Measurements from ENCODE around the gene NFKBIB.

DNA sequence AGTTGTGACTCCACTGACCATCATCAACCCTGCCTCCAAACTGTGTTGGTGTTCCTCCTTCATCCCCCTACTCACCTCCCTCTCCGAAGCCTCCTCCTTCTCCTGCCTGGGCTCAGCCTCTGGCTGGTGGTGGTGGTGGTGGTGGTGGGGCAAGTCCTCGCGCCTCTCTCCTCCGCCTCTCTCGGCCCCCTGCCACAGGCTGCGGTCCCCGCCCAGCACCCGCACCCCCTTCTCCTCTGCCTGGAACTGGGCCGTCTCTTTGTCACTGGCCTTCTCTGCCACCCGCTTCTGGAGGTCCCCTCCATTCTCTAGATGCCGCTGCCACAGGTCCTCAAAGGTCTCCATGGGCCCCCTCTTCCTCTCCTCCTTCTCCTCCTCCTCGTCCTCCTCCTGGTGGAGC lies 10.7 kb downstream of the NFKBIB start:
- TF ChIP-seq EZH2 (IDR thresholded peaks at IDR 0.05; ENCODE audit: low read length, unreplicated experiment): no peak
- TF ChIP-seq, protein P1, sequence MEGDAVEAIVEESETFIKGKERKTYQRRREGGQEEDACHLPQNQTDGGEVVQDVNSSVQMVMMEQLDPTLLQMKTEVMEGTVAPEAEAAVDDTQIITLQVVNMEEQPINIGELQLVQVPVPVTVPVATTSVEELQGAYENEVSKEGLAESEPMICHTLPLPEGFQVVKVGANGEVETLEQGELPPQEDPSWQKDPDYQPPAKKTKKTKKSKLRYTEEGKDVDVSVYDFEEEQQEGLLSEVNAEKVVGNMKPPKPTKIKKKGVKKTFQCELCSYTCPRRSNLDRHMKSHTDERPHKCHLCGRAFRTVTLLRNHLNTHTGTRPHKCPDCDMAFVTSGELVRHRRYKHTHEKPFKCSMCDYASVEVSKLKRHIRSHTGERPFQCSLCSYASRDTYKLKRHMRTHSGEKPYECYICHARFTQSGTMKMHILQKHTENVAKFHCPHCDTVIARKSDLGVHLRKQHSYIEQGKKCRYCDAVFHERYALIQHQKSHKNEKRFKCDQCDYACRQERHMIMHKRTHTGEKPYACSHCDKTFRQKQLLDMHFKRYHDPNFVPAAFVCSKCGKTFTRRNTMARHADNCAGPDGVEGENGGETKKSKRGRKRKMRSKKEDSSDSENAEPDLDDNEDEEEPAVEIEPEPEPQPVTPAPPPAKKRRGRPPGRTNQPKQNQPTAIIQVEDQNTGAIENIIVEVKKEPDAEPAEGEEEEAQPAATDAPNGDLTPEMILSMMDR (conservative IDR thresholded peaks at IDR 0.05; ENCODE audit: low read depth, low read length): no peak

Measured in PC-3 (cell line).